HG02852 (cell line): ENCODE results near the gene GINS3.
"Not testable (repeated sequence)": the region's sequence is repeated elsewhere in the genome, so short reads cannot be mapped to it uniquely, and the experiment has no call there.

ENCODE experiments used
- ATAC-seq: cut with Tn5 transposase; IDR thresholded peaks from one replicate; pipeline ENCODE4 v1.9.1; 2021; ENCODE audit warnings: mild to moderate bottlenecking, moderate library complexity; ENCODE audit not compliant: unreplicated experiment

GINS3 gene

DNA sequence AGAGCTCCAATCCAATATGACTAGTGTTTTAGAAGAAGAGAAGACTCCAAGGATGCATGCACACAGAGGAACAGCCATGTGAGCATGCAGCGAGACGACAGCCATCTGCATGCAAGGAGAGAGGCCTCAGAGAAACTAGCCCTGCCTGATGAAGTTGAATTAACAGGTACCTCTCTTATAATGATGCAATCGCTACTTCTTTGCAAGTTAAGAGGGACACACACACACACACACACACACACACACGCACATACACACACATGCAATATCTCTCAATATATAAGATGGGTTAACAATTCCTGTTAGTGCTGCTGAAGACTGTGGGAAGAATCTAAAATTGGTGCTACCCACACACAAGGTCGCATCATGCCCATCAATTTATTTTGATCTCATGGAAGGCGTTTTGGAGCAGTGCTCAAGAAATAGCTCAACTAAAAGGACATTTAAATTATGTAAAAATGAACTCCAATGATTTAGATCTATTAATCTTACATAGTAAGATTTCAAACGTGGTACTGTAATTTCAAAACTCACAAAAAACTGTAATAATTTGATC lies 7.0 kb upstream of the GINS3 start:
- ATAC-seq = no peak

DNA sequence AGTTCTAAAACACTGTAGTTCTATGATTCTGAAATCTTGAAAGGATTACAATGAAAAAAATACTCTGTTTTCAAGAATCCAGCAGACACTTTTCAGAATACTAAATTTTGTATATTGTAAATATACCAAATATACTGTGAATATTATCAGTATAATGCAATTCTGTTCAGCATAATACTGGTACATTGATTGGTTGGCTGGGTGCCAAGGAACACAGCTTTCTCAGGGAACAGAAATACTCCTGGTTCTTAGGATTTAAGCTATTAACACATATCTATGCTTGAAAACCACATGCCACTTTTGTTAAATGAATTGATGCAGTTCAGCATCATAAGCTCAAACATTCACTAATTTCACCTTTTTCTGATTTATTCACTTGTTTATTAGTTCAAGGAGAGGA lies 2.5 kb upstream of the GINS3 start:
- ATAC-seq = no peak

DNA sequence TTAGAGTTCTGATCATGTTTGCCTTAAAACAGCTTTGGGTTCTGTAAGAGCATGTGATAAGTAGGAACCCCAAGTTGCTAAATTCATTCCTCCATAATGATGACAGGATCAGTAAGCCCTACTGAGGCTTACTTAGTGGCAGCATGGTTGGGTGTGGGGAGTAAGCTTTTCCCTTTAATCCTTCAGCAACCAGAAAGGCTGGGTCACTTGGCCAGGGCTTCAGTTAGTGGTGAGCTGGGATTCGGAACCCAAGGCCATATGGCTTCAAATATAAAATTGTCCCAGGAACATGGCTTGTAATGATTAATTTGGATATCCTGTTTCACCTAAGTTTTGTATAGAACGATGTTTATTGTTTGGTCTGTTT lies 850 bp downstream of the GINS3 start:
- ATAC-seq = peak; percentile 15

DNA sequence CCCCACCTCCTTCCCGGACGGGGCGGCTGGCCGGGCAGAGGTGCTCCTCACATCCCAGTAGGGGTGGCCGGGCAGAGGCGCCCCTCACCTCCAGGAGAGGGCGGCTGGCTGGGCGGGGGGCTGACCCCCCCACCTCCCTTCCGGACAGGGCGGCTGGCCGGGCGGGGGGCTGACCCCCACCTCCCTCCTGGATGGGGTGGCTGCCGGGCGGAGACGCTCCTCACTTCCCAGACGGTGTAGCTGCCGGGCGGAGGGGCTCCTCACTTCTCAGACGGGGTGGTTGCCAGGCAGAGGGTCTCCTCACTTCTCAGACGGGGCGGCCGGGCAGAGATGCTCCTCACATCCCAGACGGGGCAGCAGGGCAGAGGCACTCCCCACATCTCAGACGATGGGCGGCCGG lies 4.6 kb downstream of the GINS3 start:
- not testable (repeated sequence) for ATAC-seq

- no peak for ATAC-seq
Measured at GRCh38 chr16:58399718-58400633, 7.7 kb downstream of the GINS3 start.

DNA sequence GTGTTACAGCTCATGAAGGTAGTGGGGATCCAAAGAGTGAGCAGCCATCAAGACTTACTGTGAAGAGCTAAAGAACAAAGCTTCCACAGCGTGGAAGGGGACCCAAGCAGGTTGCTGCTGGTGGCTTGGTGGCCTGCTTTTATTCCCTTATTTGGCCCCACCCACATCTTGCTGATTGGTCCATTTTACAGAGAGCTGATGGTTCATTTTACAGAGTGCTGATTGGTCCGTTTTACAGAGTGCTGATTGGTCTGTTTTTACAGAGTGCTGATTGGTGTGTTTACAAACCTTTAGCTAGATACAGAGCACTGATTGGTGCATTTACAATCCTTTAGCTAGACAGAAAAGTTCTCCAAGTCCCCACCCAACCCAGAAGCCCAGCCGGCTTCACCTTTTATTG lies 9.0 kb downstream of the GINS3 start:
- not testable (repeated sequence) for ATAC-seq

- no peak for ATAC-seq
Measured at GRCh38 chr16:58402796-58403195, 10.5 kb downstream of the GINS3 start.

- ATAC-seq = no peak
Measured at GRCh38 chr16:58409316-58409973, 17.2 kb downstream of the GINS3 start.

DNA sequence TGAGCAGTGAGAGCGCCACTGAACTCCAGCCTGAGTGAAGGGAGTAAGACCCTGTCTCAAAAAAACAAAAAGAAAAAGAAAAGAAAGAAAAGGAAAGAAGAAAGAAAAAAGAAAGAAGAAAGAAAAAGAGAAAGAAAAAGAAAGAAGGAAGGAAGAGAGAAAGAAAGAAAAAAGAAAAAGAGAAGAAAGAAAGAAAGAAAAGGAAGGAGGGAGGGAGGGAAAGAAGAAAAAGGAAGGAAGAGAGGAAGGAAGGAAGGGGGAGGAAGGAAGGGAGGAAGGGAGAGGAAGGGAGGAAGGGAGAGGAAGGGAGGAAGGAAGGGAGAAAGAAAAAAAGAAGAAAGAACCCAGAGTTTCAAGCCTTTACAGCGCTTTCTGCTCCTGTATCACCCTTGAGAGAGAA lies 19.1 kb downstream of the GINS3 start:
- no peak for ATAC-seq

DNA sequence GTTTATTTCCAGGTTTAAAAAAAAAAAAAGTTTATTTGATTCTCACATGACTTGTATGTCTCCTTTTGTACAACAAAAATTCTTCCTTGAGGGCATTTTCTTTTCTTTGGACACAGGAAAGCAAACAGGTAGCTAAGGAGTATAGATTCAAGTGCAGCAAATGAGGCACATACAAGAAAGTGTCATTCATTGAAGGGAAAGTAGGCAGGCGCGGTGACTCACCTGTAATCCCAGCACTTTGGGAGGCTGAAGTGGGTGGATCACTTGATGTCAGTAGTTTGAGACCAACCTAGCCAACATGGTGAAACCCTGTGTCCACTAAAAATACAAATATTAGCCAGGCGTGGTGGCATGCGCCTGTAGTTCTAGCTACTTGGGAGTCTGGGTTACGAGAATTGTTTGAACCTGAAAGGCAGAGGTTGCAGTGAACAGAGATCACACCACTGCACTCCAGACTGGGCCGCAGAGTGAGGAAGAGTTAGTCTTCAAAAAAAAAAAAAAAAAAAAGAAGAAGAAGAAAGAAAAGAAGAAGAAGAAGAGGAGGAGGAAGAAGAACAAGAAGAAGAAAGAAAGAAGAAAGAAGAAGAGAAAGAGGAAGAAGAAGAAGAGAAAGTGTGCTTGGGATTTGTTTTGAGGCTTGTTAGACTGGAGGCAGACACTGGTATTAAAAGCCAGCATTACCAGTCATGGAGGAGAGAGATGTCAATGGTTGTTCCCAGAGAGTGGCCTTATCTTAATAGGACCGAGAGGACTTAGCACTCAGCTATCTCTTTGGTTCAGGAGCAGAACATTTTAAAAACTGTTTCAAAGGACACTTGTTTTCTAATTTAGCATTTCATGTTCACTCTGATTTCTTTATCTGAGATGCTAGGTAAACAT lies 19.7 kb downstream of the GINS3 start:
- no peak for ATAC-seq

DNA sequence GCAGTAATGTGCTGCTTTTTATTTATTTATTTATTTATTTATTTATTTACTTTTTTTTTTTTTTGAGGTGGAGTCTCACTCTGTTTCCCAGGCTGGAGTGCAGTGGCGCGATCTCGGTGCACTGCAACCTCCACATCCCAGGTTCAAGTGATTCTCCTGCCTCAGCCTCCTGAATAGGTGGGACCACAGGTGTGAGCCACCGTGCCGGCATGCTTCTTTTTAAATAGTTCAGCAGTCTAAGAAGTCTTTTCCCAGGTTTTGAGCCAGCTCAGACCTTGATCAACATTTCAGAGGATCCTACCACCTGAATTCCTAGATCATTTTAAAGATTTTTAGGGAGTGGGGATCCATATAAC lies 20.3 kb downstream of the GINS3 start:
- ATAC-seq = not testable (repeated sequence)

DNA sequence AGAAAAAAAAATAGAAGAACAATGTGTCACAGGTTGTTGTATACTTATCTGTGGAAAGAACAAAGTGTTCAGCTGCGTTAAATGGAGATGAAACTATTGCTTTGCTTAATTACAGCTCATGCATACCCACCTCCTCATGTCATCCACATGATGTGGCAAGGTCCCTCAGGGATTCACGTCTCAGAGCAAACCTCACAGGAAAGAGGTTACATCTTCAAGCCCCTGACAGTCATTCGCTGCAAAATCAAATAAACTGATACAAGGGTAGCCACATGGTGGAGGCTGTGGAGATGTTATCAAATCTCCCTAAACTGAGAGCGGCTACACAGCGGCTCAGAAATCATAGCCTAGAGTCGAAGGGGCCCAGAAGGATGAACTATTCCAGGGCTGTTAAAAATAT lies 21.1 kb downstream of the GINS3 start:
- ATAC-seq = no peak

DNA sequence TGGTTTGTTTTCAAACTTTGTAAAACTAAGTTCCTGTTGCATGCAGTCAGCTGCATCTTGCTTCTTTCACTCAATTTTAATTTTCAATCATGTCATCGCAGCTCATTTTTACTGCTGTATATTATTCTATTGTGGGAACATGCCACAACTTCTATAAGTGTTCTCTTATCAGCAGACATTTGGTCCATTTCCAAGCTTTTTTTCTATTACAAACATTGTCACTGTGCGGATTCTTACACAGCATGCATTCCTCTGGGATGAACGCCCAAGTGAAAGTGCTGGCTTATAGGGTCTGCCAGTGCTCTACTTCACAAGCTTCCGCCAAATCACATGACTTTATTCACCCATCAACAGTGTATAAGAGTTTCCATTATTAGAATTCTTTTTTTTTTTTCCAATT lies 22.7 kb downstream of the GINS3 start:
- ATAC-seq = no peak

DNA sequence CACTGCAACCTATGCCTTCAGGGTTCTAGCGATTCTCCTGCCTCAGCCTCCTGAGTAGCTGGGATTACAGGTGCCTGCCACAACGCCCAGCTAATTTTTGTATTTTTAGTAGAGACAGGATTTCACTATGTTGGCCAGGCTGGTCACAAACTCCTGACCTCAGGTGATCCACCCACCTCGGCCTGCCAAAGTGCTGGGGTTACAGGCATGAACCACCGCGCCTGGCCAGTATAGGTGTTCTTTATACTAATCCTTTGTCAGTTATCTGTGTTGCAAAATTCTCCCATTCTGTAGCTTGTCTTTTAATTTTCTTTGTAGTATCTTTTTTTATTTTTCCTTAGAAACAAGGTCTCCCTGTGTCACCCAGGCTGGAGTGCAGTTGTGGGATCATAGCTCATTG lies 23.7 kb downstream of the GINS3 start:
- not testable (repeated sequence) for ATAC-seq

GRCh38 chr16:58417035-58417434 lies 24.8 kb downstream of the GINS3 start:
- no peak for ATAC-seq

DNA sequence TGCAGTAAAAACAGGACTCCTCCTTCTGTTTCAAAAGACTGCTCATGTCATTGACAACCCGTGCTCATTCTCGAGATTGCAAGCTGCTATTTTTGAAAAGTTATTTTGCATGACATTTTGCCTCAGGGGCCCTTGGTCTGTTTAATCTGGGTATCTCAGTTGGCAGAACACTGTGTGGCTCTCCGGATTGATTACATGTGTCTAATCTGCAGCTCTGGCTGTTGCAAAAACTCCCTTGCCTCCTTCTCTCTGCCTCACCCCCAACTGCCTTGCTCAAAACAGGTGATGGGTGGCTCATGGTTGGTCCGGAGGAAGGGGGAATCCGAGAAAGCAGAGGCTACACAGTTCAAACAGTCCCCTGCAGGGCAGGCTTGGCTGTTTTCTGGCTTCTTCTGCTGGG lies 25.3 kb downstream of the GINS3 start:
- ATAC-seq = peak; percentile 49

GRCh38 chr16:58418026-58418425 lies 25.8 kb downstream of the GINS3 start:
- no peak for ATAC-seq

- ATAC-seq = peak; percentile 36
Measured at GRCh38 chr16:58418601-58419000, 26.3 kb downstream of the GINS3 start.

- ATAC-seq = no peak
Measured at GRCh38 chr16:58419241-58419990, 27.1 kb downstream of the GINS3 start.

DNA sequence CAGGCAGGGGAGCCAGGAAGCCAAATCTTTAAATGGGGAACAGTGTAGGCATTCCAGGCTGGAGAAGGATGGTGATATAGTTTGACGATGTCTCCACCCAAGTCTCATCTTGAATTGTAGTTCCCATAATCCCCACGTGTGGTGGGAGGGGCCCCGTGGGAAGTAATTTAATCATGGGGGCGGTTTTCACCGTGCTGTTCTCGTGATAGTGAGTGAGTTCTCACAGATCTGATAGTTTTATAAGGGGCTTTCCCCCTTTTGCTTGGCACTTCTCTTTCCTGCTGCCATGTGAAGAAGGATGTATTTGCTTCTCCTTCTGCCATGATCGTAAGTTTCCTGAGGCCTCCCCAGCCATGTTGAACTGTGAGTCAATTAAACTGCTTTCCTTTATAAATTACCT lies 28.8 kb downstream of the GINS3 start:
- no peak for ATAC-seq
